H1 (cell line): Measurements from ENCODE around the gene HHAT. TPM values are rescaled to one million over a fixed set of nuclear protein-coding genes. Genes with fewer than 3 reads are reported as not detected.

Experiments used
- CTCF ChIA-PET: fragments of 300-600 bp; sonication (Branson Sonifier 250); formaldehyde crosslinking; loops from one replicate; lab custom pipeline; 2021; ENCODE audit not compliant: partially characterized antibody; lab: Charles Lee
- POLR2A ChIA-PET: fragments of 300-600 bp; sonication (Branson Sonifier 250); formaldehyde crosslinking; loops from one replicate; lab custom pipeline; 2021; ENCODE audit warnings: inconsistent platforms; ENCODE audit not compliant: partially characterized antibody; lab: Charles Lee
- DNase-seq, 2 experiments: peaks; one replicate each; pipeline versions ENCODE4 v3.0.0 to v3.0.0-alpha.2; 2010 to 2022; ENCODE audit warnings: low spot score in 2 of 2, low read depth in 1 of 2, mixed read lengths in 1 of 2
- FAIRE-seq: peaks from 2 replicates; lab custom pipeline; 2011; peaks lifted over from hg19 to GRCh38; lab: Jason Lieb, UNC
- H2AFZ ChIP-seq: 2 replicates; pipeline ENCODE4 v1.8.1; 2012; ENCODE audit warnings: low read length, inconsistent platforms
- H2AK5ac ChIP-seq: 2 replicates; pipeline ENCODE4 v1.6.1; 2013; ENCODE audit warnings: low read depth, low read length
- H2BK120ac ChIP-seq: replicated peaks from 2 replicates; pipeline ENCODE3; 2013; ENCODE audit warnings: low read depth, low read length, inconsistent platforms
- H2BK12ac ChIP-seq: 2 replicates; pipeline ENCODE4 v1.6.1; 2013; ENCODE audit warnings: low read depth, low read length
- H2BK15ac ChIP-seq: 2 replicates; pipeline ENCODE4 v1.6.1; 2013; ENCODE audit warnings: low read length
- H2BK20ac ChIP-seq: 2 replicates; pipeline ENCODE4 v1.6.1; 2013; ENCODE audit warnings: low read length
- H2BK5ac ChIP-seq: 2 replicates; pipeline ENCODE4 v1.6.1; 2013; ENCODE audit warnings: low read depth, low read length
- H3K14ac ChIP-seq: 2 replicates; pipeline ENCODE4 v1.6.1; 2013; ENCODE audit warnings: inconsistent platforms; ENCODE audit not compliant: insufficient read length
- H3K18ac ChIP-seq: 2 replicates; pipeline ENCODE4 v1.6.1; 2013; ENCODE audit warnings: low read length; ENCODE audit errors: extremely low read depth
- H3K23ac ChIP-seq: 2 replicates; pipeline ENCODE4 v1.6.1; 2013; ENCODE audit warnings: inconsistent platforms; ENCODE audit not compliant: insufficient read length
- H3K23me2 ChIP-seq: 2 replicates; pipeline ENCODE4 v1.6.1; 2013; ENCODE audit warnings: low read depth, low read length
- H3K27ac ChIP-seq: 2 replicates; pipeline ENCODE4 v1.6.1; 2011; ENCODE audit warnings: low read depth, low read length, inconsistent platforms
- H3K27me3 ChIP-seq, 4 experiments: replicated peaks in 1 of 4; 1 replicate in 1 of 4; 2 replicates in 3 of 4; pipeline versions ENCODE4 v1.6.1 to v1.8.1; 2011 to 2013; ENCODE audit warnings: low read length in 3 of 4, mild to moderate bottlenecking in 3 of 4, inconsistent platforms in 2 of 4, mixed read lengths in 2 of 4, moderate library complexity in 1 of 4; ENCODE audit not compliant: control insufficient read depth in 3 of 4, insufficient read depth in 3 of 4; ENCODE audit errors: extremely low read depth in 1 of 4
- H3K36me3 ChIP-seq, 4 experiments: 2 replicates each; pipeline versions ENCODE4 v1.6.1 to v1.8.1; 2011 to 2013; ENCODE audit warnings: mild to moderate bottlenecking in 4 of 4, low read length in 3 of 4, moderate library complexity in 2 of 4, control low read depth in 1 of 4, inconsistent platforms in 1 of 4; ENCODE audit not compliant: insufficient read depth in 4 of 4, control insufficient read depth in 2 of 4
- H3K4ac ChIP-seq: replicated peaks from 2 replicates; pipeline ENCODE3; 2013; ENCODE audit warnings: low read length, low read depth, mixed read lengths, inconsistent platforms; ENCODE audit not compliant: insufficient read length
- H3K4me1 ChIP-seq, 4 experiments: replicated peaks in 1 of 4; 1 replicate in 1 of 4; 2 replicates in 3 of 4; pipeline versions ENCODE4 v1.6.1 to v1.8.1; 2011 to 2013; ENCODE audit warnings: low read length in 3 of 4, inconsistent platforms in 2 of 4, mixed read lengths in 1 of 4; ENCODE audit not compliant: insufficient read depth in 4 of 4, control insufficient read depth in 3 of 4
- H3K4me2 ChIP-seq, 2 experiments: 2 replicates each; pipeline versions ENCODE4 v1.6.1 to v1.8.1; 2011 to 2013; ENCODE audit warnings: low read depth in 2 of 2, low read length in 2 of 2, control low read depth in 1 of 2, inconsistent platforms in 1 of 2, mild to moderate bottlenecking in 1 of 2; ENCODE audit not compliant: insufficient read depth in 1 of 2
- H3K4me3 ChIP-seq, 4 experiments: fragments of 200-600, 300-600 bp in 1 of 4; sonication (generic), shearing (Covaris generic), sonication (Bioruptor Twin) in 1 of 4; 2 replicates each; pipeline versions ENCODE4 v1.5.1 to v1.8.1; 2011 to 2016; ENCODE audit warnings: low read length in 4 of 4, low read depth in 3 of 4, control low read depth in 2 of 4, inconsistent platforms in 2 of 4, mild to moderate bottlenecking in 2 of 4, mixed read lengths in 1 of 4, moderate library complexity in 1 of 4; ENCODE audit not compliant: insufficient read depth in 2 of 4; ENCODE audit errors: extremely low read depth in 1 of 4
- H3K56ac ChIP-seq: replicated peaks from 2 replicates; pipeline ENCODE3; 2013; ENCODE audit warnings: low read depth, mild to moderate bottlenecking, mixed read lengths, low read length, inconsistent platforms; ENCODE audit not compliant: insufficient read length
- H3K79me1 ChIP-seq: 2 replicates; pipeline ENCODE4 v1.6.1; 2013; ENCODE audit warnings: low read depth, low read length, control low read depth
- H3K79me2 ChIP-seq, 2 experiments: 2 replicates each; pipeline versions ENCODE4 v1.6.1 to v1.8.1; 2012 to 2013; ENCODE audit warnings: low read length in 2 of 2, mild to moderate bottlenecking in 2 of 2, inconsistent platforms in 1 of 2; ENCODE audit not compliant: insufficient read depth in 2 of 2, control insufficient read depth in 1 of 2
- H3K9ac ChIP-seq, 4 experiments: replicated peaks in 1 of 4; 1 replicate in 1 of 4; 2 replicates in 3 of 4; pipeline versions ENCODE4 v1.6.1 to v1.8.1; 2011 to 2013; ENCODE audit warnings: low read depth in 3 of 4, low read length in 3 of 4, control low read depth in 2 of 4, mild to moderate bottlenecking in 2 of 4, moderate library complexity in 2 of 4, inconsistent platforms in 1 of 4; ENCODE audit errors: extremely low read depth in 1 of 4
- H3K9me3 ChIP-seq, 2 experiments: 2 replicates each; pipeline versions ENCODE4 v1.6.1 to v1.8.1; 2012 to 2013; ENCODE audit warnings: mild to moderate bottlenecking in 2 of 2, moderate library complexity in 2 of 2, control low read depth in 1 of 2, inconsistent platforms in 1 of 2, low read depth in 1 of 2, low read length in 1 of 2, mixed read lengths in 1 of 2; ENCODE audit not compliant: insufficient read depth in 2 of 2
- H4K20me1 ChIP-seq, 2 experiments: replicated peaks in 1 of 2; 2 replicates each; pipeline versions ENCODE3 to v1.8.1; 2011 to 2013; ENCODE audit warnings: inconsistent platforms in 2 of 2, low read length in 2 of 2, mild to moderate bottlenecking in 1 of 2; ENCODE audit not compliant: insufficient read depth in 2 of 2, control insufficient read depth in 1 of 2
- H4K5ac ChIP-seq: 2 replicates; pipeline ENCODE4 v1.6.1; 2013; ENCODE audit warnings: low read length, low read depth, mixed read lengths, inconsistent platforms; ENCODE audit not compliant: insufficient read length
- H4K8ac ChIP-seq: 2 replicates; pipeline ENCODE4 v1.8.0; 2013; ENCODE audit warnings: mild to moderate bottlenecking, moderate library complexity, low read length, inconsistent platforms; ENCODE audit not compliant: insufficient read depth; ENCODE audit errors: extremely low read depth
- H4K91ac ChIP-seq: replicated peaks from 2 replicates; pipeline ENCODE3; 2013; ENCODE audit warnings: low read length, mixed read lengths, inconsistent platforms; ENCODE audit not compliant: insufficient read length
- JUND ChIP-seq: IDR thresholded peaks from 2 replicates; pipeline ENCODE4 v1.6.1; 2011; ENCODE audit warnings: mild to moderate bottlenecking, improper control_type of control experiment, low read length
- SIN3A ChIP-seq, 2 experiments: IDR thresholded peaks in 1 of 2; conservative IDR thresholded peaks in 1 of 2; 2 replicates each; pipeline ENCODE4 v1.6.1; 2011 to 2012; ENCODE audit warnings: low read length in 2 of 2, improper control_type of control experiment in 1 of 2, low read depth in 1 of 2, mild to moderate bottlenecking in 1 of 2
- SP2 ChIP-seq: IDR thresholded peaks from 2 replicates; pipeline ENCODE4 v1.6.1; 2012; ENCODE audit warnings: mild to moderate bottlenecking, low read length, inconsistent platforms
- WGBS, 2 experiments: shearing (Covaris generic) in 1 of 2; methylation state at CpG; one replicate each; pipeline versions ENCODE4 v1.1.6 to v1.1.7; 2013 to 2015; ENCODE audit warnings: low lambda C conversion rate in 2 of 2, mixed read lengths in 2 of 2, inconsistent platforms in 1 of 2, low coverage in 1 of 2, missing lambda C conversion rate in 1 of 2; ENCODE audit not compliant: insufficient replicate concordance in 2 of 2, insufficient coverage in 1 of 2, insufficient read length in 1 of 2; ENCODE audit errors: extremely low coverage in 1 of 2, missing lambda C conversion rate in 1 of 2; 5-methylcytosine and 5-hydroxymethylcytosine counted together
- polyA plus RNA-seq, 7 experiments: library from polyadenylated mRNA; depleted of rRNA in 3 of 7; stranded (reverse) in 5 of 7; unstranded in 2 of 7; fragments of >200 nt in 5 of 7; fragments of 200-250 nt in 2 of 7; gene quantifications; 1 replicate in 5 of 7; 2 replicates in 1 of 7; 4 replicates in 1 of 7; pipeline versions ENCODE4 v1.2.1 to v1.2.3, GENCODE V29; 2011 to 2013; ENCODE audit warnings: missing spikeins in 2 of 7, mixed read lengths in 2 of 7
- total RNA-seq: library from RNA; stranded (reverse); fragmentation: NEBNext Ultra II Directional; extraction: Animal tissue kit (Norgen Biotek cat#: 25700); gene quantifications from 2 replicates; pipeline ENCODE4 v1.2.1, GENCODE V29; 2021

HHAT gene
- total and polyA plus RNA-seq, 2 of the 8 experiments (the other 6 are each of a cell fraction or from before 2014, with no cell fraction given), result 0.15 to 0.51 TPM

DNA sequence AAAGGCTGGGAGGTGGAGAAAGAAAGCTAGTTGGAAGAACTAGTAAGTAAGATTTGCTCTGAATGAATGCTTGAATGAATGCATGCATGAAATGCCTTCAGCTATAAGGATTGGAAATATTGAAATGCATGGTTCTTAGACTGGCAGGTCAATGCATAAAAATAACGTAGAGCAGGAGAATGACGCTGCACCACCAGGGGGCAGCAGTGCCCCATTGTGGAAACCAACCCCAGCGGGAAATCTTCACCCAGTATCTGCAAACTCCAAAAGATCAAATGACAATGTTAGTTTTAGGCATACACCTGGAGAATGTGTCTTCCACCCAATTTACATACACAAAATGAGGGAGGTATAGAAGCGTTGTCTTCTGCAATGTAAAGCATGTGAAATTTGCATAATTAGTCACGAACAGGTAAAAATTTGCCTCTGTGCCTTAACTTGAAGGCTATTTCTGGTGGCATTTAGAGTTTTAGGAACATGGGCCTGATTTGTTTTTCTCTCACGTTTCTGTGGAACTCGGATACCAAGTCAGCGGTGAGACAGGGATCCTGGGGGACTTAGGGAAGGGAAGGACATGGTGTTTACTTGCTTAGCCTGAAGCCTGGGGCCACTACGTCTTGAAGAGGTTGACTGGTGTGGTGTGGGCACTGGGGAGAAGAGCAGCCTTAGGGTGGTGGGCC lies 78.6 kb downstream of the HHAT start:
- Histone ChIP-seq H3K79me2 (no peaks in the 10 kb centered on the region), H4K91ac (no peak overlapping the region), H2AFZ (no peak overlapping the region), H2BK20ac (no peak overlapping the region), H3K27ac (no peak overlapping the region), H3K79me1 (no peaks in the 10 kb centered on the region), H3K56ac (no peak overlapping the region), H2BK120ac (no peak overlapping the region), H3K4me3 (no peak overlapping the region), H3K23ac (no peak overlapping the region), H3K4me1 (peaks cover 0 to 6% (median 2%) of the 10 kb centered on the region in 4 experiments; a peak in 3 of 7 replicates), H4K5ac (no peak overlapping the region), H4K20me1 (no peaks in the 10 kb centered on the region), H4K8ac (no peak overlapping the region), H3K18ac (no peak overlapping the region; the same call in 1 of the 2 replicates), H2BK5ac (peak overlapping the region; percentile 27; the same call in 1 of the 2 replicates), H3K23me2 (no peaks in the 10 kb centered on the region), H2BK15ac (peak overlapping the region; percentile 66; the same call in 1 of the 2 replicates), H3K27me3 (no peaks in the 10 kb centered on the region), H3K14ac (no peak overlapping the region), H3K9ac (no peak overlapping the region; a peak in 1 of 7 replicates), H3K4ac (no peak overlapping the region), H3K4me2 (peak overlapping the region in 1 of 2 experiments; percentile 44; a peak in 2 of 4 replicates), H2BK12ac (peak overlapping the region; percentile 78), H3K9me3 (no peaks in the 10 kb centered on the region), H2AK5ac (0 out of 2 replicates have a peak overlapping the region, but pooled peaks have one; percentile 7), H3K36me3 (no peaks in the 10 kb centered on the region)
- WGBS, 2 experiments, result 15% methylated on average over 9 of the region's 9 CpGs; no CpG with 5 or more reads in 1 of the 2 experiments
- ChIA-PET POLR2A (interaction anchor here (0.8 to 16.0 kb wide), 2 partner anchors 33 to 34 kb away, joined by 3 to 197 read pairs; no protein-coding TSS in a partner anchor), CTCF (interaction anchor here (0.6 to 11.7 kb wide), 23 partner anchors 9 to 727 kb away, joined by 3 to 179 read pairs (median 4); partner anchors contain the start of gene KCNH1)
- DNase-seq (peak; percentile 41 to 95), FAIRE-seq (peak; percentile 91)
- TF ChIP-seq JUND (peak; percentile 43; the same call in 1 of the 2 replicates), SP2 (no peak), SIN3A (conservative IDR thresholded peaks at IDR 0.05 in 1 of 2, IDR thresholded peaks at IDR 0.05 in 1 of 2; ENCODE audit: low read depth in 1 of 2, low read length in 2 of 2) (no peak)
